Testis (tissue), 3 donors: ENCODE results near the gene MYCN. TPM values are rescaled to one million over a fixed set of nuclear protein-coding genes. Genes with fewer than 3 reads are reported as not detected.

Experiments used
- DNase-seq: peaks from one replicate; pipeline ENCODE4 v3.0.0-alpha.2; 2019
- H3K27ac ChIP-seq, 2 donors: fragments of 200-600 bp; sonication (generic); one replicate each; pipeline ENCODE4 v1.5.1; 2019
- H3K27me3 ChIP-seq: fragments of 200-600 bp; sonication (generic); one replicate; pipeline ENCODE4 v1.5.1; 2019
- H3K36me3 ChIP-seq: fragments of 200-600 bp; sonication (generic); one replicate; pipeline ENCODE4 v1.5.1; 2017; ENCODE audit warnings: low read depth; ENCODE audit errors: missing control alignments
- H3K4me1 ChIP-seq: fragments of 200-600 bp; sonication (generic); one replicate; pipeline ENCODE4 v1.5.1; 2019
- H3K4me3 ChIP-seq, 2 donors: fragments of 200-600 bp; sonication (generic); one replicate each; pipeline ENCODE4 v1.5.1; 2017 to 2019
- H3K9me3 ChIP-seq: fragments of 200-600 bp; sonication (generic); one replicate; pipeline ENCODE4 v1.5.1; 2017
- POLR2A ChIP-seq: fragments of 450-650 bp; IDR thresholded peaks from one replicate; pipeline ENCODE4 v1.6.1; 2017; ENCODE audit warnings: antibody characterized with exemption, mild to moderate bottlenecking, moderate library complexity
- WGBS, 2 donors: methylation state at CpG; one replicate each; pipeline ENCODE4 v1.1.5; 2018; 5-methylcytosine and 5-hydroxymethylcytosine counted together
- intact Hi-C: fragments of 100-400 bp; cut with DNase I; formaldehyde crosslinking; loops from one replicate; pipeline ENCODE4 v1.15.1; 2023; ENCODE audit warnings: low total_unique reads
- polyA plus RNA-seq: library from polyadenylated mRNA; stranded (reverse); fragments of 350-450 nt; fragmentation: Illumina TruSeq; extraction: RNeasy Lipid Tissue Mini Kit (QIAGEN cat#74804); gene quantifications from one replicate; pipeline ENCODE4 v1.2.3, GENCODE V29; 2014; ENCODE audit warnings: low read depth, low replicate concordance; ENCODE audit not compliant: insufficient read depth
- total RNA-seq, 2 donors: library from RNA; depleted of rRNA; stranded (reverse); fragments of >200 nt; gene quantifications; one replicate each; pipeline ENCODE4 v1.2.3, GENCODE V29; 2016
- TF ChIP-seq, protein P1 (sequence below), 3 experiments: fragments of 450-650 bp in 2 of 3; fragments of 200-600 bp in 1 of 3; sonication (generic) in 1 of 3; IDR thresholded peaks; one replicate each; pipeline ENCODE4 v1.5.1; 2016 to 2019; ENCODE audit warnings: antibody characterized with exemption in 3 of 3, mild to moderate bottlenecking in 2 of 3, moderate library complexity in 1 of 3

MYCN gene
- total and polyA plus RNA-seq, 3 donors from 2014 or later = 6.9 to 8.1 (median 6.9) TPM

GRCh38 chr2:15981646-15982045 lies 41.3 kb downstream of the MYCN start:
- no peak overlapping the region for H3K4me3 ChIP-seq
- intact Hi-C loops = no loop called here

GRCh38 chr2:15982285-15983044 lies 42.1 kb downstream of the MYCN start:
- TF ChIP-seq, protein P1, sequence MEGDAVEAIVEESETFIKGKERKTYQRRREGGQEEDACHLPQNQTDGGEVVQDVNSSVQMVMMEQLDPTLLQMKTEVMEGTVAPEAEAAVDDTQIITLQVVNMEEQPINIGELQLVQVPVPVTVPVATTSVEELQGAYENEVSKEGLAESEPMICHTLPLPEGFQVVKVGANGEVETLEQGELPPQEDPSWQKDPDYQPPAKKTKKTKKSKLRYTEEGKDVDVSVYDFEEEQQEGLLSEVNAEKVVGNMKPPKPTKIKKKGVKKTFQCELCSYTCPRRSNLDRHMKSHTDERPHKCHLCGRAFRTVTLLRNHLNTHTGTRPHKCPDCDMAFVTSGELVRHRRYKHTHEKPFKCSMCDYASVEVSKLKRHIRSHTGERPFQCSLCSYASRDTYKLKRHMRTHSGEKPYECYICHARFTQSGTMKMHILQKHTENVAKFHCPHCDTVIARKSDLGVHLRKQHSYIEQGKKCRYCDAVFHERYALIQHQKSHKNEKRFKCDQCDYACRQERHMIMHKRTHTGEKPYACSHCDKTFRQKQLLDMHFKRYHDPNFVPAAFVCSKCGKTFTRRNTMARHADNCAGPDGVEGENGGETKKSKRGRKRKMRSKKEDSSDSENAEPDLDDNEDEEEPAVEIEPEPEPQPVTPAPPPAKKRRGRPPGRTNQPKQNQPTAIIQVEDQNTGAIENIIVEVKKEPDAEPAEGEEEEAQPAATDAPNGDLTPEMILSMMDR (IDR thresholded peaks at IDR 0.05) = no peak
- TF ChIP-seq POLR2A = no peak
- H3K27ac ChIP-seq = no peak overlapping the region
- H3K36me3 ChIP-seq = no peaks in the 10 kb centered on the region
- no peak for DNase-seq
- 76 to 77% methylated on average over 10 of the region's 10 CpGs for WGBS, 2 donors
- intact Hi-C loops = no loop called here
- peaks cover 5% of the 10 kb centered on the region for H3K4me1 ChIP-seq
- H3K27me3 ChIP-seq = no peaks in the 10 kb centered on the region
- no peaks in the 10 kb centered on the region for H3K9me3 ChIP-seq
- no peak overlapping the region for H3K4me3 ChIP-seq

More at GRCh38 chr2:15981646-15982045, 41.3 kb downstream of the MYCN start:
- Histone ChIP-seq H3K27ac (no peak overlapping the region), H3K4me1 (peaks cover 5% of the 10 kb centered on the region), H3K9me3 (no peaks in the 10 kb centered on the region), H3K27me3 (no peaks in the 10 kb centered on the region), H3K36me3 (no peaks in the 10 kb centered on the region)
- DNase-seq = no peak
- TF ChIP-seq, protein P1 (IDR thresholded peaks at IDR 0.05) = no peak
- TF ChIP-seq POLR2A = no peak
- WGBS, 2 donors = 92 to 96% methylated on average over 8 of the region's 8 CpGs

DNA sequence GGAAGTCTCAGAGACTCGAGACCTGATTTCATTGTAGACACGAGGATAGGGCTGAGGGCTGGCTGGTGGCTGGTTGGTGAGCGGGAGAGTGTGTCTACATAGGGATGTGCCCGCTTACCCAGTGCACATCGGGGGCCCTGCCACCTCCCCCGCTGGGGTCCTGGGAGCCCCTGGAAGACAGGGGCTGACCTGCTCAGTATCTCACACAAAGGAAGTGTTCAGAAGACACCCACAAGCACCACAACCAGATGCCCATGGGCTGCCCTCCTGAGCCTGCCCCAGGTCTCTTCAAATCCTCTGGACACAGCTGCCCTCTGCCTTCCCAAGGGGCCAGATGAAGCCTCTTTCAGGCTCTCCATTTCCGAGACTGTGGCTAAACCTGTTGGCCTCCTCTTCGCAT lies 43.1 kb downstream of the MYCN start:
- TF ChIP-seq, protein P1 (IDR thresholded peaks at IDR 0.05) = no peak
- no peak for TF ChIP-seq POLR2A
- Histone ChIP-seq H3K4me3 (no peak overlapping the region), H3K9me3 (no peaks in the 10 kb centered on the region), H3K36me3 (no peaks in the 10 kb centered on the region), H3K27ac (no peak overlapping the region), H3K27me3 (no peaks in the 10 kb centered on the region), H3K4me1 (peaks cover 5% of the 10 kb centered on the region)
- DNase-seq = no peak
- WGBS, 2 donors = 86 to 87% methylated on average over 5 to 8 of the region's 8 CpGs
- intact Hi-C loops = no loop called here

- peak; percentile 82 for DNase-seq
- Histone ChIP-seq H3K27ac (no peak overlapping the region), H3K9me3 (no peaks in the 10 kb centered on the region), H3K4me1 (peaks cover 5% of the 10 kb centered on the region), H3K27me3 (no peaks in the 10 kb centered on the region), H3K36me3 (no peaks in the 10 kb centered on the region), H3K4me3 (peak overlapping the region in 1 of 2 donors; percentile 38)
- 56 to 73% methylated on average over 9 to 36 of the region's 43 CpGs for WGBS, 2 donors
- intact Hi-C loops = no loop called here
- TF ChIP-seq, protein P1 (IDR thresholded peaks at IDR 0.05) = no peak
- TF ChIP-seq POLR2A = no peak
Measured at GRCh38 chr2:15984368-15985255, 44.3 kb downstream of the MYCN start.
